Ishikawa (cell line): Measurements from ENCODE around the gene APLN.
A peak's percentile ranks its signal among the peaks of the same experiment; 100 is the strongest.

Experiments used
- CEBPB ChIP-seq: IDR thresholded peaks from 2 replicates; pipeline ENCODE4 v1.6.1; 2012
- CREB1 ChIP-seq: IDR thresholded peaks from 2 replicates; pipeline ENCODE4 v1.6.1; 2012; ENCODE audit warnings: low read depth
- EGR1 ChIP-seq: IDR thresholded peaks from 2 replicates; pipeline ENCODE4 v1.6.1; 2012
- EP300 ChIP-seq: IDR thresholded peaks from 2 replicates; pipeline ENCODE4 v1.6.1; 2012; ENCODE audit warnings: borderline replicate concordance
- FOXM1 ChIP-seq: IDR thresholded peaks from 2 replicates; pipeline ENCODE4 v1.6.1; 2012; ENCODE audit warnings: low read depth, borderline replicate concordance
- NFIC ChIP-seq: IDR thresholded peaks from 2 replicates; pipeline ENCODE4 v1.6.1; 2012
- RAD21 ChIP-seq: IDR thresholded peaks from 2 replicates; pipeline ENCODE4 v1.6.1; 2012; ENCODE audit warnings: low read depth
- REST ChIP-seq: IDR thresholded peaks from 2 replicates; pipeline ENCODE4 v1.6.1; 2012; ENCODE audit warnings: low read depth, mild to moderate bottlenecking
- TAF1 ChIP-seq: IDR thresholded peaks from 2 replicates; pipeline ENCODE4 v1.6.1; 2012; ENCODE audit warnings: low read depth, mild to moderate bottlenecking
- TCF12 ChIP-seq: IDR thresholded peaks from 2 replicates; pipeline ENCODE4 v1.6.1; 2012; ENCODE audit warnings: low read depth
- TEAD4 ChIP-seq: IDR thresholded peaks from 2 replicates; pipeline ENCODE4 v1.6.1; 2012
- YY1 ChIP-seq: IDR thresholded peaks from 2 replicates; pipeline ENCODE4 v1.6.1; 2012; ENCODE audit warnings: low read depth
- ZBTB7A ChIP-seq: IDR thresholded peaks from 2 replicates; pipeline ENCODE4 v1.6.1; 2012; ENCODE audit warnings: low read depth
- TF ChIP-seq, protein P1 (sequence below): IDR thresholded peaks from 2 replicates; pipeline ENCODE4 v1.6.1; 2012
- TF ChIP-seq, protein P2 (sequence below): IDR thresholded peaks from 2 replicates; pipeline ENCODE4 v1.6.1; 2012

The APLN gene

DNA sequence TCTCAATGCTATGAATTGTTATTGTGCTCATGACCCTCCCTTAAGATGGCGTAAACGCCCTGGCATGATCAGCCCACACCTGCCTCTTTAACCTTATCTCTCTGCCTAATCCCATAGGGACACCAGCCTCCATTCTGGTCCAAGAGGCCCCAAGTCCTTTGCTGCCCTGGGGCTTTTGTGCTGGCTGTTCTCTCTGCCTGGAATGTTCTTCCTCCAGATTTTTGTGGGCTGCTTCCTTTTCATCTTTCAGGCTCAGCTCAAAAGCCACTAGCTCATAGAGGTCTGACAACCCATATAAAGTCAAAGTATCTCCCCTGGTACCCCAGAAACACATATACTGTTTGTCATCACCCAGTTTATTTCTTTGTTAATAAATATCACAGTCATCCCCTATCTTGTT, 42.4 kb downstream of the APLN start:
- no peak for TF ChIP-seq REST
- no peak for TF ChIP-seq NFIC
- TF ChIP-seq, protein P1, sequence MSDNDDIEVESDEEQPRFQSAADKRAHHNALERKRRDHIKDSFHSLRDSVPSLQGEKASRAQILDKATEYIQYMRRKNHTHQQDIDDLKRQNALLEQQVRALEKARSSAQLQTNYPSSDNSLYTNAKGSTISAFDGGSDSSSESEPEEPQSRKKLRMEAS, result no peak
- no peak for TF ChIP-seq CEBPB
- no peak for TF ChIP-seq ZBTB7A
- TF ChIP-seq, protein P2, sequence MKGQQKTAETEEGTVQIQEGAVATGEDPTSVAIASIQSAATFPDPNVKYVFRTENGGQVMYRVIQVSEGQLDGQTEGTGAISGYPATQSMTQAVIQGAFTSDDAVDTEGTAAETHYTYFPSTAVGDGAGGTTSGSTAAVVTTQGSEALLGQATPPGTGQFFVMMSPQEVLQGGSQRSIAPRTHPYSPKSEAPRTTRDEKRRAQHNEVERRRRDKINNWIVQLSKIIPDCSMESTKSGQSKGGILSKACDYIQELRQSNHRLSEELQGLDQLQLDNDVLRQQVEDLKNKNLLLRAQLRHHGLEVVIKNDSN, result no peak
- no peak for TF ChIP-seq TEAD4
- no peak for TF ChIP-seq FOXM1
- no peak for TF ChIP-seq RAD21
- TF ChIP-seq EP300, result no peak
- TF ChIP-seq CREB1, result no peak
- TF ChIP-seq EGR1, result no peak
- TF ChIP-seq TCF12, result no peak
- TF ChIP-seq YY1, result no peak
- no peak for TF ChIP-seq TAF1

- no peak for TF ChIP-seq TCF12
- no peak for TF ChIP-seq RAD21
- no peak for TF ChIP-seq CEBPB
- TF ChIP-seq, protein P2, result no peak
- TF ChIP-seq TAF1, result no peak
- TF ChIP-seq TEAD4, result no peak
- no peak for TF ChIP-seq YY1
- no peak for TF ChIP-seq EP300
- TF ChIP-seq REST, result no peak
- TF ChIP-seq CREB1, result no peak
- no peak for TF ChIP-seq EGR1
- no peak for TF ChIP-seq NFIC
- no peak for TF ChIP-seq FOXM1
- TF ChIP-seq ZBTB7A, result no peak
- TF ChIP-seq, protein P1, result no peak
These were observed 45.4 kb downstream of the APLN start for GRCh38 chrX:129609395-129609794.

DNA sequence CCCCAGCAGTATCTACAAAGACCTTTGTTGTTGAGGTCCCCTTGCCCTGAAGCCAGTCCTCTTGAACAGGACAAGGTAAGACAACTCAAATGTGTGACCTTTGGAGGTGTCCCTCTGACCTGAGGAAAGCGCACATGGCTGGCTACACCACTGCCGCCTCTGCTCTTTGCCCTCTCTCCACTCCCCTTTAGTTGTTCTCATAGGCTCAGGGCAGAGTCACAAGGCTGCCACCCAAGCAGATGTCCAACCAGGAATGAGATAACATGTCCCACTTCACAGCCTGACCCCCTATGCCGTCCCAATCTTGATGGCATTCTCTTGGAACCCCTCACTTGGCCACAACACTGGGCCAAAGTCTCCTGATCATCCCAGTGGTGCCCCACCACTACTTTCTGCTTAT, 46.3 kb downstream of the APLN start:
- TF ChIP-seq ZBTB7A, result no peak
- TF ChIP-seq, protein P1, result no peak
- no peak for TF ChIP-seq EGR1
- TF ChIP-seq NFIC, result no peak
- TF ChIP-seq CREB1, result no peak
- TF ChIP-seq, protein P2, result no peak
- no peak for TF ChIP-seq RAD21
- TF ChIP-seq TAF1, result no peak
- no peak for TF ChIP-seq TEAD4
- no peak for TF ChIP-seq CEBPB
- no peak for TF ChIP-seq REST
- no peak for TF ChIP-seq YY1
- TF ChIP-seq TCF12, result no peak
- no peak for TF ChIP-seq FOXM1
- no peak for TF ChIP-seq EP300

GRCh38 chrX:129606918-129607317, 47.8 kb downstream of the APLN start:
- TF ChIP-seq RAD21, result peak; percentile 80
- no peak for TF ChIP-seq CREB1
